GM10847 (cell line): ENCODE measurements around the gene CCDC191.

Source experiments
- POLR2A ChIP-seq: IDR thresholded peaks from 2 replicates; pipeline ENCODE4 v1.6.1; 2011; ENCODE audit not compliant: insufficient read length; ENCODE audit errors: extremely low read depth

The CCDC191 gene

GRCh38 chr3:114056130-114057010 is at the start of gene CCDC191, which contains the start of gene QTRT2:
Gene CCDC191, minus strand, starts transcription at chr3:114056526. Its CDS starts 60 bp downstream, at chr3:114056466.
Gene QTRT2, plus strand, starts transcription at chr3:114056737. Its CDS starts 8,521 bp downstream, at chr3:114065258.
- peak; percentile 32 for TF ChIP-seq POLR2A

GRCh38 chr3:114104414-114104813 is 48.1 kb upstream of the CCDC191 start:
- no peak for TF ChIP-seq POLR2A

GRCh38 chr3:114103858-114104257 is 47.5 kb upstream of the CCDC191 start:
- no peak for TF ChIP-seq POLR2A

GRCh38 chr3:114103181-114103580 is 46.9 kb upstream of the CCDC191 start:
- no peak for TF ChIP-seq POLR2A

- no peak for TF ChIP-seq POLR2A
These were observed 44.8 kb upstream of the CCDC191 start for GRCh38 chr3:114101101-114101500.

- TF ChIP-seq POLR2A: no peak
These were observed 39.5 kb upstream of the CCDC191 start for GRCh38 chr3:114095796-114096195.

GRCh38 chr3:114093596-114093995 is 37.3 kb upstream of the CCDC191 start:
- no peak for TF ChIP-seq POLR2A

- TF ChIP-seq POLR2A: no peak
These were observed 36.7 kb upstream of the CCDC191 start for GRCh38 chr3:114093016-114093380.

GRCh38 chr3:114092151-114093015 is 36.1 kb upstream of the CCDC191 start:
- no peak for TF ChIP-seq POLR2A

- no peak for TF ChIP-seq POLR2A
These were observed 33.3 kb upstream of the CCDC191 start for GRCh38 chr3:114089675-114090074.

GRCh38 chr3:114086356-114086755 is 30.0 kb upstream of the CCDC191 start:
- no peak for TF ChIP-seq POLR2A

- TF ChIP-seq POLR2A: no peak
These were observed 26.8 kb upstream of the CCDC191 start for GRCh38 chr3:114083112-114083511.

- TF ChIP-seq POLR2A: no peak
These were observed 24.7 kb upstream of the CCDC191 start for GRCh38 chr3:114081037-114081436.

GRCh38 chr3:114080201-114080600 is 23.9 kb upstream of the CCDC191 start:
- no peak for TF ChIP-seq POLR2A

- no peak for TF ChIP-seq POLR2A
These were observed 23.4 kb upstream of the CCDC191 start for GRCh38 chr3:114079761-114080160.

GRCh38 chr3:114078126-114078525 is 21.8 kb upstream of the CCDC191 start:
- no peak for TF ChIP-seq POLR2A
